Stimulated activated CD8-positive, alpha-beta memory T cell treated with anti-CD3 and anti-CD28 coated beads, Interleukin-7, amount 100 ng/mL, for 4 hours (primary cell): ENCODE measurements around the gene ZNF664.
A peak's percentile ranks its signal among the peaks of the same experiment; 100 is the strongest.

Source experiments
- DNase-seq, 2 donors: peaks; one replicate each; pipeline ENCODE4 v3.0.0-alpha.2; 2020; ENCODE audit warnings: low read depth in 2 of 2

The ZNF664 gene

DNA sequence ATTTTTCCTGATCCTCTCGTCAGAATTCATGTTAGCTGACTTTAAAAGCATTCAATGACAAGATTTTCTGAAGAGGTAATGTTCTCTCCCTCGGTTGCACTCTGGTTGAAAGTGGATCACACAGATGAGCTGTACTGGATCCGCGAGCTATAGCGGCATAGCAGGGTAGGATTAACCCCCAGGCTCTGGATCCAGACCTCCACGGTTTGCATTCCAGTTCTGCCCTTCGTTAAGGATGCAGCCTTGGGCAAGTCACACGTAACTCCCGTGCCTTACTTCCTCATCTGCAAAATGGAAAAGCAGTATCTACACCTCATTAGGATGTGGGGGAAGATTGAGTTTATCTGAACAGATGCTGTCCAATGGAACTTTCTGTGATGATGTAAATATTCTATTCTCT is 14.1 kb upstream of the ZNF664 start:
- no peak for DNase-seq

DNA sequence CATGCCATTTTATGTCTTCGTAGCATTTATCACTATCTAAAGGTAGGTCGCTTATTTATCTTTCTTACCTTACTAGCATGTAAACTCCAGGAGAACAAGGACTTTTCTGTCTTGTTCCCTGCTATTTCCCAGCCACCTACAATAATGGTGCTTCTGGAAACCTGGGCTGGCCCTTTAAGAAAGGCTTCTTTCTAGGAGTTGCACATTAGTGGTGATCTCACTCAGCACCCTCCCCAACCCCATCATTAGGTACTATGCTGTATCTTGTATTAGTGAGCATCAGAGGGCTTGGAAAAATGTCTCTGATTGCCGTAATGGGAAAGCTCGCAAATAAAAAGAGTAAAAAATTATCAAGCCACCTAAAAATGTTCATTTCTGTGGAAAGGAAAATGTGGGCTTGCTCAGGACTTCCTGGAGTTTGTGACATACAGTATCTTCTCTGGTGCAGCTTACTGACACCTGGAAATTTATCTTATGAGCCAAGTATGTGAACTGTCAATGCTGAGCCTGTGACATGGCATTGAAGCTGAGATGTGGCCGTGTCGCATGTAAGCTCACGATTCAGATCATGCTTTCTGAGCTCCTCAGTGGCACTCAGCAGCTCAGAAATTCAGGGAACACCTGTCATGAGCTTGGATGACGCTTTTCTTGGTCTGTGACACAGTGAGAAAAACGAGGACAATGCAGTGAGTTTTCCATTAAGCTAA is 12.8 kb upstream of the ZNF664 start:
- no peak for DNase-seq

DNA sequence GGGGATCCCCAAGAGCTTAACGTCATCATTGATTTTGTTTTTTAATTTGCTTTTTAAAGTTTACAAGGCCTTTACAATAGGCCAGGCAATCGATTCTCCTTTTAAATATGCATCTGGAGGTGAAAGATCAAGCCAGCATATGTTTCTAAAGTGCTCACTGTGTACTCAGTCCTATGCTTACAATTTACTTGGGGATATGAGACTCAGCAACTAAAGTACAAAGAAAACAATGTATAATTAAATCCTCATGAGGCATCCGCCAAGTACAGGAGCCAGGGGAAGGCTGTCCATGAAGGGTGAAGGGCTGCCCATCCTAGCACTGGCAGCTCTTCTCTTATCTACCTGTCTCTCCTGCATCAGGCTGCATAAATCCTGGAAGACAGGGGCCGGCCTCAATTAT is 12.2 kb upstream of the ZNF664 start:
- no peak for DNase-seq

DNA sequence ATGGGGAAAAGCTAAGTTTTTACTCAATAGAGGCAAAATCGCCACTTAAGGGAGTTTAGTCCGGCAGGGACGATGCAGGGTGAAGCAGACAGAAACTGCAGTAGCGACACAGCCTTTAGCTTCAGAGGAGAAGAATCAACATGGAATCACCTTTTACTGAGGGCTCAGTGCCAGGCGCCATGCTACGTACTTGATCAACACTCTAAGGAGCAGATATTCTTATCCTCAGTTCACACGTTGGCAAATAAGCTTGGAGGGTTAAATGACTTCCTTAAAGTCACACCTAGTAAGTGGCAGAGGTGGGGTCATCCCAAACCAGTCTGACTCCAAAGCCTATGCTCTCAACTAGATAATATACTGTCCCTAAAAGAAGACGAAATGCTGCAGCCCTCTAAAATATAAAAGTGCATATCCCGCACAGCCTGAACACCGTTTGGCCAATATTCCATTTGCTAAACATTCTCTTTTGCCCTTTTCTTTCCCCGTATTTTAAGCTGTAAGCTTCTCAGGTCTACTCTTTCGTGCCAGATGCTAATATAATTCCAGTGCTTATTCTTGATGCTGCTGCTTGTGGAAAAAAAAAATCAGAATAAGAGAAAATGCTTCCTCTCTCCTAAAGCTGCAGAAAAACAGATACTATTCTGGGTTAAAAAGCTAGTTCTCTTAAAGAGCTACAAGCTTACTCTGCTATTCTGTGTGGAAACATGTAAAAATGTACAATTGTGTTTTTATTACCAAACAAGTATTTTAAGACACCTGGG is 11.2 kb upstream of the ZNF664 start:
- no peak for DNase-seq

DNA sequence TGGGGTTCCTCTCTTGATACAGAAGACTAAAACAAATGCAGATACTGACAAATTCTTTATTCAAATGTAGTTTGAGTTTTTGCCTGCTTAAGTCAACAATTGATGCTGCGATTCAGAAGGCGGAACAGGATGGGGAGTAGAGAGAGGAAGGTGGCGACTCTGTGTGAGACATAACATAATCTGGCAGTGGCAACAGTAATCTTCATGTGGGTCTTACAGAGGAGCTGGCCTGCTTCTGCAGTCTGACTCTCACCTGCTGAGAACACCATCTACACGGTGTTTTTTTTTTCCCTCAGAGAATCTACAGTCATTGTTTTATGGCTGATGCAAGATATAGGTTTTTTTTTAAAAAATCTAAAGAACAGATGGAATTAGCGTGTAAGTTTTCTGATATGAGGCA is 10.5 kb upstream of the ZNF664 start:
- no peak for DNase-seq

DNA sequence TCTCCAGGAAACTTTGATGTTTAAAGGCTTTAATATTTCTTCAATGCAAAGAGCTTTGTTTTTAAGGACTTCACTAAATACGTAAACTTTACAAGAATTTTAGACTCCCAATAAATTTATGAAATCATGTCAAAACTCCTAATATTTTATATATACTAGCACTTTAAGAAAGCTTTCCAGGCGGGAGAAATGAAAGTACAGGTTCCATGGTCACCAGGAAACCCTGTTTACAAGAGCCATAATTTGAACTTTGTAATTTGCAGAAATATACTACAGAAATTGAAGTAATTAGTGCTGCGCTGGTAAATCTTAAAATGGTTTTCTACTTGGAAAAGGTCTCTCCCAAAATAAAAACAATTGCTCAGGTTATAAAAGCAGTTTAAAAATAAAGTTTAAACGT is 9.2 kb upstream of the ZNF664 start:
- no peak for DNase-seq

DNA sequence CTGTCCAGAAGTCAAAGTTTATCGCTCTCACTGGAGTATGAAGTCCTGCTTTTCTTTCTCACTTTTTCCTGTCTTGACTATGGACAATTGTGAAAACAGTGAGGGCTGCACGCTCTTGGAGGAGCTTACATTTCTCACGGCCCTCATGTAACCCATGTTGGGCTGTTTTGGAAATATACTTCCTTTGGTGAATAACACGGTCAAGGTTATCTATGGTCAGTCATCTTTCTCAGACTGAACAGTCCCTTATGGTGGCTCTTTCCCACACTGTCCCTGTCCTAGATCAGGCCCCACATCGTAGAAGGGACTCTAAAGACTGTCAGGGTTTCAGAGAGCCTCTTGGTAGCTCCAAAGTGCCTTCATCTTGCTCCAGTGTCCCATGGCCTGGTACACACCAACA is 7.6 kb upstream of the ZNF664 start:
- no peak for DNase-seq

DNA sequence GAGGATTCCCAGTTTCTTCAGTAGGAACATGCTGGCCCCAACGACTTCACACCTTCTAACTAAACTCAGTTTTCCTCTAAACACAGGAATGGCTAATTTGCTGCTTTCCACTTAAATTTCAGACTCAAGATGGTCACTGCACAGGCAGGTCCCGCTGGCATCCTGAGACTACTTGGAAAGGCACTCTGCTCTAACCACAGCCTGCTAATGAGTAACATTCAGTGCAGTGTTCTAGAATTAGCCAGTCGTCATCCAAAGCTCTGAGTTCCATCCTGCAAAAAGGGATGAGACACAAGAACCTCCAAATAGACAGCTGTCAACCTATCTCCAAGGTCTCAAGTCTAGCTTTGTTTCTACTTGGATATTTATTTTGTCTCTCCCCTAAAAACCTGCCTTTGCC is 6.4 kb upstream of the ZNF664 start:
- no peak for DNase-seq

DNA sequence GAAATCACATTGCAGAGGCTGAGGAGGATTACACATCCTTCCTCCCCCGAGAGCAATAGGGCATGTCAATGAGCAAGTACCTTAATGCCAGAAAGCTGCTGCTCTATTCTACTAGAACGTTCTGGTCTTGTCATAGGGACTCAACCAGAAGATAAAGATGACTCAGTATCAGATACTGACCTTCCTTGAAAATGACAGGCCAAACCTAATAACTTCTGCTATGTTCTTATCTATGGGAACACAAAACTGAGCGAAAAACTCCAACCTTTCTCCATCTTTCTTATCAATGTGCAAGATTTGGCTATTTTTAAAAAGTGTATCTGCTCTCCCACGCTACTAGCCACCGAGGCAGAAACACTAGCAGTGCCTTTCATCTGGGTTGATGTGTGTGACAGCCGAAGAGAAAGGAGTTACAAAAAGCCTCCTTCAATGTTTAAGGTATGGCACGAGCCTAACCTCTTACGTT is 5.9 kb upstream of the ZNF664 start:
- DNase-seq: no peak

DNA sequence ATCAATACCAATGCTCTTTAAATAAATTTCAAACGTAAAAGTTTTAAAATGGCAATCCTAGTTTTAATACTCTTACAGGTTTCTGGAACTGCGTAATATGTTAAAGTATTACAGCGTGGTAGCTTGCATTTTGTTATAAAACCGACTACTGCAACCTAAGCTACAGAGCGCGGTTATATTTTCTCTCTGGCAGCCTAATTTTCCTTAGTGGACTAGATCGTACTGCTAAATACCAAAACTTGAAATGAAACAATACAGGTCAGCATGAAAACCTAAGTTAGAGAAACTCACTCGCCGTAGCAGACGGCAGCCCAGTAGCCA is 1.6 kb upstream of the ZNF664 start:
- no peak for DNase-seq

DNA sequence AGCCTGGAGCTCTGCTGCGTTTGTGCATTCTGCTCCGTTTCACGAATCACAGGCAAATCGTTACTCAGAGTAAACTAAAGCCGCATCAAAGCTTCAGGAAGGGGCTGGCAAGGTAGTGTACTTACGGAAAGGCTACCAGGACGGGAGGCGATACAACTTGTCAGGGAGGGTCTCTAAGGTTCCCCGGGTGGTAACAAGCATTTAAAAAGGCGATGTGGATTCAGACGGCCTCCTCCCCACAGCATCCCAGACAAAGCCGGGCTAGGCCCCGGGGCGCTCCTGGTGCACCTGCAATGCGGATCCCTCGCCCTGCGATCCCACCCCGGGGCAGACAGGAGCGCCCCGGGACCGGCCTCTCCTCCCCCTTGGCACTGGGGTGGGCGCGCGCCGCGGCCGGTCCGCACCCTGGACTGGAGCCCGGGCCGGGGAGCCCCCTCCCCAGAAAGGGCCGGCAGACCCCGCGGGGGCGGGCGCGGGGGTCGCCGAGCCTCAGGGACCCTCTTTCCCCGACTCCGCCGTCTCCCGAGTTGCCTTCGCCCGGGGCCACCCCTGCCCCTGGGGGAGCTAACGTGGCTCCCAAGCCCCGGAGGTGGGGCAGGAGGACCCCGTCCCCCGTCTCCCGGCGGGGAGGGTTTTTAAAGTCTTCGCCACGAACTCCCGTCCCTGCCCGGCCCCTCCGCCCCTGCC is 1.1 kb upstream of the ZNF664 start:
- DNase-seq: peak in 1 of 2 donors; percentile 10

DNA sequence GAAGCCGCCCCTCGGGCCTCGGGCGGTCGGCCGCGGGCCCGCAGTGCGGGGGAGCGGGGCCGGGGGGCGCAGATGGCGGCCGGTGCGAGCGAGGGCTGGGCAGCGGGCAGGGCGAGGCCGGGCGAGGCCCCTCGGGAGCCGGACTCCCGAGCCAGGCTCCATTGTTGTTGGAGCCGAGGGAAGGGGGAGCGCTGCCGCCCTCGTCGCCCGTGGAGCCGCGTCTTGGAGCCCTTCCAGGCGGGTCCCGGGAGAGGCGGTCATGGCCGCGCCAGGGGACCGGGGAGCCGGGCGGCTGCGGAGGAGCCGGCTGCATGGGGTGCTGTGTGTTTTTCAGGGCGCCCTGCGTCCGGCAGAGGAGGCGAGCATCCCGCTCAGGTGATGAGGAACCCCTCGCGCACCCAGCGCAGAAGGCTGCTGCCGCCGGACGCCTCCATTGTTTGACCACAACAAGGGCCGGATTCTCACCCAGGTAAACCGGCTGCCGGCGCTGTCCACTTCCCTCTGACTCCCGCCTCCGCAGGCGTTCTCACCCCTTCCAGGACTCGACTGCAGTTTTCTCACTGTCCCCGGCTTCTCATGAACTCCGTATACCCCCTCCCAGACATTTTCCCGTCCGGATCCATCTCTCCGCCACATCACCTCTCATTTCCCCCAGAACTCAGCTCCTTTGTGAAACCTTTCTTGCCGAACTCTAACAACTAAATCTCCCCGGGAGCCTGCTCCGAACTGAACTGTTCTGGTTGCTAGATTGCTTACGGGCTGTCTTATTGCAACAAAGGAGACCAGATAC is 732 bp downstream of the ZNF664 start:
- peak in 1 of 2 donors; percentile 7 for DNase-seq

DNA sequence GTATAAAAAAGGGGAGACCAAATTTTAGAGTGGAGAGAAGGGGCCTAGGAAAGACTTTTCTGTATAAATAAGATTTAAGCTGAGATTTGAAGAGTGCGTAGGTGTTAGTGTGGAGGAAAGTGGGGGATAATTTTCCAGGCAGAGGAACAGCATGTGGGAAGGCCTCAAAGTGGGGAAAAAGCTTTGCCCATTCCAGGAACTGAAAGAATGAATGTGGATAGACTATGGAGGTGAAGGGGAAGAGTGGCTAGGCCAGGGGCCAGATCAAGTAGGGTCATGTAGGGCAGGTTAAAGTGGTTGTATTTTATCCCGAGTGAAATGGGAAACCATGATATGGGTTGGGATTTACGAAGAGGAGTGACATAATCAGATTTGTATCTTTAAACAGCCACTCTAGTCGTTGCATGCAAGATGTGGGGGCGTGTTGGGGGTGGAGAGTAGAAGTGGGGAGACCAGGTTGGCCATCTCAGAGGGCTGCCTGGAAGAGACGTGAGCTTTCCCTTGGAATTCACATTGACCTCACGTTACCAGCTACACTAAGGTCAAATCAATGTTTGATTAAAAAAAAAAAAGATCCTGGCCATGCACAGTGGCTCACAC is 3.3 kb downstream of the ZNF664 start:
- DNase-seq: no peak

DNA sequence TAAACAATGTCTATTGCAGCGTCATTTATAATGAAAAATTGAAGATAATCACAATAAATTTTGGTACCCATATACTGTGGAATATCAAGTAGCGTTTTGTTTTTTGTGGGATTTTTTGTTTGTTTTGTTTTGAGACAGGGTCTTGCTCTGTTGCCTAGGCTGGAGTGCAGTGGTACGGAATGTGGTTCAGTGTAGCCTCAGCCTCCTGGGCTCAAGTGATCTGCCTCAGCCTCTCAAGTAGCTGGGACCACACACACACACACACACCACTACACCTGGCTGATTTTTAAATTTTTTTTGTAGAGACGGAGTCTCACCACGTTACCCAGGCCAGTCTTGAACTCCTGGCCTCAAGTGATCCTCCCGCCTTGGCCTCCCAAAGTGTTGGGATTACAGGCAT is 6.6 kb downstream of the ZNF664 start:
- DNase-seq: no peak

DNA sequence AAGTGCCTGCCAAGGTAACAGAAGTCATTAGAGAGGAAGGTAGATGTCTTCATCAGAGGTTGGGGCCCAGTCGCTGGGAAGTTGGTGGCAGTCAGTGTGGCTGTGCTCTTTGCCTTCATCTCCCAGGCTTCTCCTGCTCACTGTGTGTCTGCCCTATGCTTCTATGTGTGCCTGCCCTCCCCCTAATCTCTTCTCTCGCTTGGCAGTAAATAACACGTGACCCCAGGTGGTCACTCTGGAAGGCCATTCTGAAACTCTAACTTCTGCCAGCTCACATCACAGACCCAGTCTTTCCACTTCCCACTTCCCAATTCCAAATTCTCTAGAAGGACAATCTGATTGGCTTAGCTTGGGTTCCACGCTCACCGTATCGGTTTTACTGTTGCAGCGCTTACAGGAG is 9.3 kb downstream of the ZNF664 start:
- no peak for DNase-seq

DNA sequence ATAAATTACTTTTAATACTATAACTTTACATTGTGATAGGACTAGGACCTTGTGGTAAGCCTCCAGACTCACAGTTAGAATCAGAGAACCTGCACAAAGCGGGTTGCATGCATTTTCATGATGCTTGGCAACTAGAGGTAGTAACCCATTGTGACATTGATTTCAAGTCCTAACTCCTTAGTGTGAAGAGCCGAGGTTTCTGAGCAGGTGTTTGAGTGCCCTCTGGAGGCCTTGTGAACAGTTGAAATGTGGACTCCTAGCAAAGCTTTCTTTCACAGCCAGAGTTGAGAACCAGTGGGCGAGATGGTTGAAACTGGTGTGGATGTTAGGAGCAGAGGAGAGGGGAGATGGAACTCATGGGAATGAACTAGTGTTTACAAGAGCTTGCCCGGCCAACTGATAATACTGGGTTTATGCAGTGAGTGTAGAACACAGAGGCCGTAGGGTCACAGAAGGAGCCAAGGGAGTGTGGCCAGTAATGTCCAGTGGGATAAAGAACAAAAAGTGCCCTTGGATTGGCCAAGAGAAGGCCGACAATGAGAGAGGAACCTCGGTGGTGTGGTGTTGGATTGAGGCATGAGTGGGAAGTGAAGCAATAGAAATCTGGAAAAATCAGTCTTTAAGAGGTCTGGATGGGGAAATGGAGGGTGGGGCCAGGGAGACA is 10.9 kb downstream of the ZNF664 start:
- DNase-seq: peak in 1 of 2 donors; percentile 27

DNA sequence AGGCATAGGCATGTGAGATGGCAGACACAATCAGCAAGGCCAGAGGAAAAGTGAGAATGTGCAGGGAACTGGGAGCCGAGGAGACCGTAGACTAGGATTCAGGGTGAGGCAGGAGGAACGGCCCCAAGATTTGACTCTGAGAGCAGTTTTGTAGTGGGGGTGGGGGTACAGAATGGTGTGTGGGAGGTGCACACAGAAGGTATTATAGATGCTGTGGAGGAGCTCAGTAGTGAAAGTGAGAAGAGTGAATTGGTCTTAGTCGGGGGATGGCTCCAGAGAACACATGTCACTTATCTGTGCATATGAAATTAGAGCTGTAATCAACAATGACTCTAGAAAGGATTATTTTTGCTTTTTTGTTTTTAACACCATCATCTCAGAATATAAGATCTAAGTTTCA is 11.9 kb downstream of the ZNF664 start:
- DNase-seq: no peak

DNA sequence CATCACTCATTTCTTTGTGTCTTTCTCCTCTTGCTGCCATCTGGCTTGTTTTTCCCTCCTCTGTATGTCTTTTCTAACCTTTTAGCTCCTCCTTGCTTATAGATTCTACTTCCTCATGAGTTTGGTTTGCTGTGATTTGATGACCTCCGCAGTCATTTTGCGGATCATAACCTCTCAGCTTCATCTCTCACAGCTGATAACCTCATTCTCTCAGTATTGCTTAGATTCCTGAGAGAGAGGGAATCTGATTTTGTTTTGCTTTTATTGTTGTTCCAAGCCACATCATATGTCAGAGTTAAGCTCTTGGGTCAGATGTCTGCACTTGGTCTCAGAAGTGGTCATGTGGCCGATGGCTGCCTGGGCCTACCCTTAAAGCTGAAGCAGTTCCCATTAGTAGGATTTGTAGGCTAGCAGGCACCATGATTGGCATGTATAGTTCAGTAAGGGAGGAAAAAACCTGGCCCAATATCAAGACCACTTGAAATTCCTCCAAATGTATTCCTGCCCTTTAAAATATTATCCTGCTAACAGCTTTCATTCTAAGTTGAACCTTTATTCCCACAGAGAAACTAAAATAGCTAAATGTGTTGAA is 13.5 kb downstream of the ZNF664 start:
- DNase-seq: no peak

DNA sequence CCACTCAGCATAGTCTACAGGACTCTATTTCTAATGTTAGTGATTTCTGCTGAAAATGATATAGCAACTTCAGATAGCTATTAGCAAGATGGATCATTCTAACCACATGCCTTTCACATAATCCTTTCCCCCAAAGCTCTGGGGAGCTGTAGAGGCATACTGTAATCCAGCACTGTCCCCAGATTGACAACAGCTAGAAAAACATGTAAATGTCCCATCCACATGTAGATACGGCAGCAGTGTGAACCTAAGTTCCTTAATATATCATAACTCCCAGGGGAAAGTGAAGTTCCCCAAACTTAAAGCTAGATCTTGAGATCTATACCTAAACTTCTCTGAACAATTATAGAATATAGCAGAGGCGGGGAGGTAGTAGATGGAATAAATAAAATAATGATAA is 14.0 kb downstream of the ZNF664 start:
- no peak for DNase-seq

DNA sequence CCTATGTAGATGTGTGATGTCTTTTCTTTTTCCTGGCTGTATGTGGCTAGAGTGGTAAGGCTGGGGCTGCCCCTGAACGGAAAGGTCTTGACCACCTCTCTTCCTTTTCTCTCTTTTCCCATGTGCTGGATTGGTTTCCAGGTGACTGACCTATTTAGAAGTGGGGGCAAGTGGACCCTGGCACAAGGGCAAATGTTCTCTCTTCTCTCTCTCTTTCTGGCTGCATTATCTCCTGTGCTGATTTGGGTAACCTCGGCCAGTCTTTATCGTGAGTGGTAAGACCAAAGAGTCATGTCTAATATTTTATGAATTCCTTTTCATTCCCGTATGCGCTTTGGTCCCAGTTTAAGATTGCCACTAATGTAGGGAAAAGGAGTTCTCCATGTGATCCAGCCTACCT is 16.2 kb downstream of the ZNF664 start:
- no peak for DNase-seq

DNA sequence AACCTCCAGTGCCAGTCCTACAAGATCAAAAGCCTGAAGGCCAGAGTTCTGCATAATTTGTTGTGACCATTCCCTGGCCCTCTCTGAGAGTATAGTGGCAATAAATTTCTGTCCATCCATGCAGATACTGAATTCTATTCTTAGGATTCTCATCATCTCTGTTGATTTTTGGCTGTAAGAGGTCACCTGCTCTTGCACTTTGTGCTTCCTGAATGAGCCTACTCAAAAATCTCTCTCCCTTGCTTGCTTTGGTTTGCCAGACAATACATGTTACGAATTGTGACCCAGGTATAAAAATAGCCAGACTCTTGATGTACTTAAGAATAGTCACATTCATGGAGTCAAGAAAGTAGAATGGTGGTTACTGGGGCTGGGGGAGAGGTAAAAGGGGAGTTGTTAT is 16.7 kb downstream of the ZNF664 start:
- no peak for DNase-seq
